HFFc6 (cell line): ENCODE results near the gene ARFGEF2. TPM values are rescaled to one million over a fixed set of nuclear protein-coding genes. Genes with fewer than 3 reads are reported as not detected.

Source experiments
- DNase-seq: peaks from one replicate; pipeline ENCODE4 v3.0.0-alpha.2; 2018
- H3K27ac Mint-ChIP-seq: 2 replicates; pipeline ENCODE4 v1.8.0; 2020; ENCODE audit warnings: mild to moderate bottlenecking, mixed read lengths
- H3K27me3 Mint-ChIP-seq: 2 replicates; pipeline ENCODE4 v1.8.0; 2021; ENCODE audit warnings: mild to moderate bottlenecking, moderate library complexity, mixed read lengths; ENCODE audit not compliant: insufficient read depth
- H3K36me3 Mint-ChIP-seq: 2 replicates; pipeline ENCODE4 v1.8.0; 2021; ENCODE audit warnings: low read depth, mixed read lengths
- H3K4me1 Mint-ChIP-seq: 2 replicates; pipeline ENCODE4 v1.8.0; 2020; ENCODE audit warnings: low read depth, mixed read lengths
- H3K4me3 Mint-ChIP-seq: 2 replicates; pipeline ENCODE4 v1.8.0; 2020; ENCODE audit warnings: mild to moderate bottlenecking, moderate library complexity, mixed read lengths
- H3K9me3 Mint-ChIP-seq: 2 replicates; pipeline ENCODE4 v1.8.0; 2020; ENCODE audit warnings: mild to moderate bottlenecking, mixed read lengths
- total RNA-seq, 6 experiments: library from RNA; stranded (reverse); fragmentation: NEBNext Ultra II Directional; extraction: Animal tissue kit (Norgen Biotek cat#: 25700); gene quantifications; 2 replicates in 1 of 6; 3 replicates in 5 of 6; pipeline ENCODE4 v1.2.3, GENCODE V29; 2021
- TF ChIP-seq, protein P1 (sequence below): fragments of 200-600 bp; sonication (generic); IDR thresholded peaks from 2 replicates; pipeline ENCODE4 v1.5.0; 2021; ENCODE audit warnings: antibody characterized with exemption, mild to moderate bottlenecking

Gene ARFGEF2
- total RNA-seq, 6 experiments from 2014 or later: 25.4 to 28.3 (median 26.2) TPM

- H3K9me3 Mint-ChIP-seq: no peaks in the 10 kb centered on the region
- TF ChIP-seq, protein P1, sequence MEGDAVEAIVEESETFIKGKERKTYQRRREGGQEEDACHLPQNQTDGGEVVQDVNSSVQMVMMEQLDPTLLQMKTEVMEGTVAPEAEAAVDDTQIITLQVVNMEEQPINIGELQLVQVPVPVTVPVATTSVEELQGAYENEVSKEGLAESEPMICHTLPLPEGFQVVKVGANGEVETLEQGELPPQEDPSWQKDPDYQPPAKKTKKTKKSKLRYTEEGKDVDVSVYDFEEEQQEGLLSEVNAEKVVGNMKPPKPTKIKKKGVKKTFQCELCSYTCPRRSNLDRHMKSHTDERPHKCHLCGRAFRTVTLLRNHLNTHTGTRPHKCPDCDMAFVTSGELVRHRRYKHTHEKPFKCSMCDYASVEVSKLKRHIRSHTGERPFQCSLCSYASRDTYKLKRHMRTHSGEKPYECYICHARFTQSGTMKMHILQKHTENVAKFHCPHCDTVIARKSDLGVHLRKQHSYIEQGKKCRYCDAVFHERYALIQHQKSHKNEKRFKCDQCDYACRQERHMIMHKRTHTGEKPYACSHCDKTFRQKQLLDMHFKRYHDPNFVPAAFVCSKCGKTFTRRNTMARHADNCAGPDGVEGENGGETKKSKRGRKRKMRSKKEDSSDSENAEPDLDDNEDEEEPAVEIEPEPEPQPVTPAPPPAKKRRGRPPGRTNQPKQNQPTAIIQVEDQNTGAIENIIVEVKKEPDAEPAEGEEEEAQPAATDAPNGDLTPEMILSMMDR: no peak
- H3K27me3 Mint-ChIP-seq: peaks cover 3% of the 10 kb centered on the region
- DNase-seq: no peak
- peaks cover 17% of the 10 kb centered on the region for H3K4me1 Mint-ChIP-seq
- no peak overlapping the region for H3K27ac Mint-ChIP-seq
- no peaks in the 10 kb centered on the region for H3K36me3 Mint-ChIP-seq
- H3K4me3 Mint-ChIP-seq: no peak overlapping the region
Measured at GRCh38 chr20:48879612-48880245, 41.8 kb upstream of the ARFGEF2 start.

GRCh38 chr20:48880331-48880730 lies 41.2 kb upstream of the ARFGEF2 start:
- TF ChIP-seq, protein P1: no peak
- H3K36me3 Mint-ChIP-seq: no peaks in the 10 kb centered on the region
- no peak for DNase-seq
- peaks cover 16% of the 10 kb centered on the region for H3K4me1 Mint-ChIP-seq
- H3K4me3 Mint-ChIP-seq: no peak overlapping the region
- no peaks in the 10 kb centered on the region for H3K9me3 Mint-ChIP-seq
- peaks cover 3% of the 10 kb centered on the region for H3K27me3 Mint-ChIP-seq
- no peak overlapping the region for H3K27ac Mint-ChIP-seq

DNA sequence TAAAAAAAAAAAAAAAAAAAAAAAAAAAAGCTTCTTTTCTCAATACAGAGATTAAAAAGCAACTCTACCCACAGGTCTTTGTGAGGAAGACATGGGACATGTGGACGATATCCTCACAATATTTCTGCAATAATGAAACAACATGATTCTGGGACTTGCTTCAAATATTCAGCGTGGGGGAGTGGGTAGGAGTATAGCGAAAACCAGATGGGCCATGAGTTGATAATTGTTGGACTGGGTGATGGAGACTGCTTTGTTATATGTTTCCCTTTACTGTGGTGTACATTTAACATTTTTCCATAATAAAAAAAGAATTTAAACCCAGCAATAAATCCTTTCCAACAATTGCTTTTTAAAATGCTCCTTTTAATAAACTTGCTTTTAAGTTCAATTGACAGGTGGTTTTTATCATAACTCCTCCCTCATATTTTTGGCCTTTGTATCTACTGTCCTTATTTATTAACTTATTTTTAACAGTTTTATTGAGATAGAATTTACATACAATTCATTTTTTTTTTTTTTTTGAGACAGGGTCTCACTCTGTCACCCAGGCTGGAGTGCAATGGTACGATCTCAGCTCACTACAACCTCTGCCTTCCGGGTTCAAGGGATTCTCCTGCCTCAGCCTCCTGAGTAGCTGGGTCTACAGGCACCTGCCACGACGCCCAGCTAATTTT lies 40.4 kb upstream of the ARFGEF2 start:
- no peaks in the 10 kb centered on the region for H3K9me3 Mint-ChIP-seq
- no peak for DNase-seq
- no peak overlapping the region for H3K4me3 Mint-ChIP-seq
- TF ChIP-seq, protein P1: no peak
- peaks cover 4% of the 10 kb centered on the region for H3K27me3 Mint-ChIP-seq
- no peaks in the 10 kb centered on the region for H3K36me3 Mint-ChIP-seq
- peaks cover 8% of the 10 kb centered on the region for H3K4me1 Mint-ChIP-seq
- H3K27ac Mint-ChIP-seq: no peak overlapping the region

GRCh38 chr20:48885237-48885636 lies 36.3 kb upstream of the ARFGEF2 start:
- H3K27ac Mint-ChIP-seq: no peak overlapping the region
- no peaks in the 10 kb centered on the region for H3K9me3 Mint-ChIP-seq
- no peaks in the 10 kb centered on the region for H3K36me3 Mint-ChIP-seq
- no peak overlapping the region for H3K4me3 Mint-ChIP-seq
- H3K27me3 Mint-ChIP-seq: peaks cover 14% of the 10 kb centered on the region
- DNase-seq: no peak
- TF ChIP-seq, protein P1: no peak
- H3K4me1 Mint-ChIP-seq: no peaks in the 10 kb centered on the region

GRCh38 chr20:48886194-48886593 lies 35.3 kb upstream of the ARFGEF2 start:
- TF ChIP-seq, protein P1: no peak
- Mint-ChIP-seq H3K4me1 (no peaks in the 10 kb centered on the region), H3K36me3 (no peaks in the 10 kb centered on the region), H3K9me3 (no peaks in the 10 kb centered on the region), H3K4me3 (no peak overlapping the region), H3K27ac (no peak overlapping the region), H3K27me3 (peaks cover 24% of the 10 kb centered on the region)
- DNase-seq: no peak
